HL-60 (cell line): Measurements from ENCODE around the gene FSHB.
A peak's percentile ranks its signal among the peaks of the same experiment; 100 is the strongest.

ENCODE experiments used
- DNase-seq, 2 experiments: peaks; one replicate each; pipeline ENCODE4 v3.0.0-alpha.2; 2010 to 2020; ENCODE audit warnings: low read depth in 1 of 2, low spot score in 1 of 2
- H3K27ac ChIP-seq: fragments of 250-450 bp; sonication (Bioruptor Pico); replicated peaks from 2 replicates; pipeline ENCODE4 v1.5.1; 2020; ENCODE audit warnings: mild to moderate bottlenecking, moderate library complexity
- H3K27me3 ChIP-seq: fragments of 250-450 bp; sonication (Bioruptor Pico); 2 replicates; pipeline ENCODE4 v1.5.1; 2021; ENCODE audit warnings: mild to moderate bottlenecking, moderate library complexity; ENCODE audit not compliant: insufficient read depth, poor library complexity, severe bottlenecking
- H3K4me3 ChIP-seq: replicated peaks from 2 replicates; pipeline ENCODE4 v1.5.1; 2011; ENCODE audit warnings: mild to moderate bottlenecking, control low read depth, low read length; ENCODE audit not compliant: insufficient read depth
- CTCF ChIP-seq: IDR thresholded peaks from one replicate; pipeline ENCODE4 v1.5.1; 2011; ENCODE audit warnings: low read length, control low read depth, inconsistent platforms; ENCODE audit not compliant: insufficient read depth
- GABPA ChIP-seq: IDR thresholded peaks from 2 replicates; pipeline ENCODE4 v1.6.1; 2012; ENCODE audit warnings: low read depth
- POLR2AphosphoS5 ChIP-seq: IDR thresholded peaks from 2 replicates; pipeline ENCODE4 v1.6.1; 2012; ENCODE audit warnings: low read depth
- SPI1 ChIP-seq: IDR thresholded peaks from 2 replicates; pipeline ENCODE4 v1.6.1; 2012; ENCODE audit warnings: low read depth, mild to moderate bottlenecking, borderline replicate concordance
- long read RNA-seq: library from polyadenylated mRNA; unstranded; transcript quantifications from one replicate; pipeline ENCODE4 v2.0.0, GENCODE V29; 2020
- TF ChIP-seq, protein P1 (sequence below): IDR thresholded peaks from 2 replicates; pipeline ENCODE4 v1.6.1; 2012; ENCODE audit warnings: low read depth; ENCODE audit not compliant: insufficient replicate concordance

Gene FSHB
- long read RNA-seq: 0 reads

DNA sequence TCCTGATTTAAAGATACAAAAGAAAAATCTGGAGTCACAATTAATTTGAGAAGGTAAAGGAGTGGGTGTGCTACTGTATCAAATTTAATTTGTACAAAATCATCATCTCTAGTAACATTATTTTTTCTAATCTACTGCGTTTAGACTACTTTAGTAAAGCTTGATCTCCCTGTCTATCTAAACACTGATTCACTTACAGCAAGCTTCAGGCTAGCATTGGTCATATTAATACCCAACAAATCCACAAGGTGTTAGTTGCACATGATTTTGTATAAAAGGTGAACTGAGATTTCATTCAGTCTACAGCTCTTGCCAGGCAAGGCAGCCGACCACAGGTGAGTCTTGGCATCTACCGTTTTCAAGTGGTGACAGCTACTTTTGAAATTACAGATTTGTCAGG is at the start of gene FSHB:
Gene FSHB (plus strand): TSS at position 301 of the 400 bp plus-strand sequence. CDS start 889 bp downstream, outside the sequence.
- TF ChIP-seq GABPA (no peak), POLR2AphosphoS5 (no peak)
- H3K27me3 ChIP-seq: no peaks in the 10 kb centered on the region
- H3K27ac ChIP-seq: no peak within 1 kb of the TSS
- DNase-seq: no peak
- no peak within 1 kb of the TSS for H3K4me3 ChIP-seq

DNA sequence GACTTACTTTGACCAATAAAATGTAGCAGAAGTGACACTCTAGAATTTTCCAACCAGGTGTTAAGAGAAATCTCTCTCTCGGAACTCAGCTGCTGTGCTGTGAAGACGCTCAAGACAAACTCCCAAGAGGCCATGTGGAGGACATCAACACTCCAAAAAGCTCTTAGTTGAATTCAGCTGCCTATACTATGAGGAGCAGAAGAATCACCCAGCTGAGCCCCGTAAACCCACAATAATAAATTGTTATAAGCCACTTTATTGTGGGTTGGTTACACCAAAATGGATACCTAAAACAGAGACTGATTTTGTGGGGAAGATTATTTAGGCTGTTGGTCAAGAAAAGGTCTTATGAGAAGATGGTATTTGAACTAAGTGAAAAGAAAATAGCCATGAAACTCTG is 44.1 kb upstream of the FSHB start:
- H3K4me3 ChIP-seq: no peak overlapping the region
- no peak overlapping the region for H3K27ac ChIP-seq
- DNase-seq: no peak
- H3K27me3 ChIP-seq: no peaks in the 10 kb centered on the region
- TF ChIP-seq SPI1: no peak
- no peak for TF ChIP-seq POLR2AphosphoS5
- TF ChIP-seq, protein P1, sequence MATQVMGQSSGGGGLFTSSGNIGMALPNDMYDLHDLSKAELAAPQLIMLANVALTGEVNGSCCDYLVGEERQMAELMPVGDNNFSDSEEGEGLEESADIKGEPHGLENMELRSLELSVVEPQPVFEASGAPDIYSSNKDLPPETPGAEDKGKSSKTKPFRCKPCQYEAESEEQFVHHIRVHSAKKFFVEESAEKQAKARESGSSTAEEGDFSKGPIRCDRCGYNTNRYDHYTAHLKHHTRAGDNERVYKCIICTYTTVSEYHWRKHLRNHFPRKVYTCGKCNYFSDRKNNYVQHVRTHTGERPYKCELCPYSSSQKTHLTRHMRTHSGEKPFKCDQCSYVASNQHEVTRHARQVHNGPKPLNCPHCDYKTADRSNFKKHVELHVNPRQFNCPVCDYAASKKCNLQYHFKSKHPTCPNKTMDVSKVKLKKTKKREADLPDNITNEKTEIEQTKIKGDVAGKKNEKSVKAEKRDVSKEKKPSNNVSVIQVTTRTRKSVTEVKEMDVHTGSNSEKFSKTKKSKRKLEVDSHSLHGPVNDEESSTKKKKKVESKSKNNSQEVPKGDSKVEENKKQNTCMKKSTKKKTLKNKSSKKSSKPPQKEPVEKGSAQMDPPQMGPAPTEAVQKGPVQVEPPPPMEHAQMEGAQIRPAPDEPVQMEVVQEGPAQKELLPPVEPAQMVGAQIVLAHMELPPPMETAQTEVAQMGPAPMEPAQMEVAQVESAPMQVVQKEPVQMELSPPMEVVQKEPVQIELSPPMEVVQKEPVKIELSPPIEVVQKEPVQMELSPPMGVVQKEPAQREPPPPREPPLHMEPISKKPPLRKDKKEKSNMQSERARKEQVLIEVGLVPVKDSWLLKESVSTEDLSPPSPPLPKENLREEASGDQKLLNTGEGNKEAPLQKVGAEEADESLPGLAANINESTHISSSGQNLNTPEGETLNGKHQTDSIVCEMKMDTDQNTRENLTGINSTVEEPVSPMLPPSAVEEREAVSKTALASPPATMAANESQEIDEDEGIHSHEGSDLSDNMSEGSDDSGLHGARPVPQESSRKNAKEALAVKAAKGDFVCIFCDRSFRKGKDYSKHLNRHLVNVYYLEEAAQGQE: no peak
- TF ChIP-seq GABPA: no peak
- no peak for TF ChIP-seq CTCF

DNA sequence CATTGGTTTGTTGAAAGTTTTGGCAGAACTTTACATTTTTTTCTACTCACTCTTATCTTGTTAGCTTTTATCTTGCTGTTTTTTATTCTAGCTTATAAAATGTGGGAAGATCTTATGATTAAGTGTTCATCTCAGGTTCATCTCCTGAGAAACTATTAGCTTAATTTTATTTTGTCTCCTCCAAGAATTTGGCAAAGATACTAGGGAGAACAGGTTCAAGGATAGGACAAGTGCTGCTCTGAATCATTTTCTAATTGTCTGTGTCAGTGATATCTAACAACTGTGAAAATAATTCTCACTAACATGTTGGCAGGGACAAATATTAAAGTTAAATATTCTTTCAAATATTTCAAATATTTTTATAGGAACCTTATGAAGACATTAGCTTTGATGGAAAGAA is 38.2 kb upstream of the FSHB start:
- peaks cover 2% of the 10 kb centered on the region for H3K27me3 ChIP-seq
- H3K4me3 ChIP-seq: no peak overlapping the region
- TF ChIP-seq GABPA (no peak), CTCF (no peak), SPI1 (no peak), POLR2AphosphoS5 (no peak)
- TF ChIP-seq, protein P1: no peak
- DNase-seq: no peak
- no peak overlapping the region for H3K27ac ChIP-seq

GRCh38 chr11:30196400-30197206 is 34.2 kb upstream of the FSHB start:
- no peak overlapping the region for H3K4me3 ChIP-seq
- peak; percentile 5 to 31 for DNase-seq
- H3K27ac ChIP-seq: no peak overlapping the region
- H3K27me3 ChIP-seq: peaks cover 2% of the 10 kb centered on the region
- TF ChIP-seq CTCF: peak; percentile 75
- TF ChIP-seq POLR2AphosphoS5: no peak
